Sciatic nerve (tissue), 1 donor: Measurements from ENCODE around the gene DDIAS. TPM values are rescaled to one million over a fixed set of nuclear protein-coding genes. Genes with fewer than 3 reads are reported as not detected.

ENCODE experiments used
- total RNA-seq: library from RNA; stranded (reverse); fragmentation: NEBNext Ultra II Directional; extraction: Animal tissue kit (Norgen Biotek cat#: 25700); gene quantifications from one replicate; pipeline ENCODE4 v1.2.1, GENCODE V29; 2021
- donor health status: DM: no; HTN: no; CAD: no.

DDIAS gene
- total RNA-seq, 1 donor from 2014 or later, result 0.80 TPM

Other genes starting within 250 kb of the DDIAS start
- gene FAM181B, start 167.9 kb upstream of the DDIAS start, total RNA-seq, result 3.7 TPM
- 82.7 TPM for gene PRCP, start 1.3 kb upstream of the DDIAS start, total RNA-seq
- 57.1 TPM for gene RAB30, start 170.2 kb downstream of the DDIAS start, total RNA-seq